Muscle layer of colon (tissue), 2 donors: ENCODE measurements around the gene SYNE2.
"Not testable (repeated sequence)": the region's sequence is repeated elsewhere in the genome, so short reads cannot be mapped to it uniquely, and the experiment has no call there.

ENCODE experiments used
- H3K27ac ChIP-seq: one replicate; pipeline ENCODE4 v1.7.0; 2013; ENCODE audit warnings: low read depth, mild to moderate bottlenecking, low read length, moderate library complexity
- H3K27me3 ChIP-seq, 2 donors: one replicate each; pipeline ENCODE4 v1.7.0; 2013; ENCODE audit warnings: low read length in 2 of 2, mild to moderate bottlenecking in 2 of 2; ENCODE audit not compliant: insufficient read depth in 2 of 2, control insufficient read depth in 1 of 2
- H3K36me3 ChIP-seq: one replicate; pipeline ENCODE4 v1.7.0; 2013; ENCODE audit warnings: mild to moderate bottlenecking, low read length; ENCODE audit not compliant: insufficient read depth
- H3K4me1 ChIP-seq: one replicate; pipeline ENCODE4 v1.7.0; 2013; ENCODE audit warnings: mild to moderate bottlenecking, low read length; ENCODE audit not compliant: insufficient read depth
- H3K4me3 ChIP-seq, 2 donors: one replicate each; pipeline ENCODE4 v1.7.0; 2013; ENCODE audit warnings: low read length in 2 of 2, low read depth in 1 of 2, mild to moderate bottlenecking in 1 of 2, moderate library complexity in 1 of 2
- H3K9ac ChIP-seq: one replicate; pipeline ENCODE4 v1.7.0; 2013; ENCODE audit warnings: low read length
- H3K9me3 ChIP-seq: one replicate; pipeline ENCODE4 v1.7.0; 2013; ENCODE audit warnings: mild to moderate bottlenecking, low read length
- donor health status: abdominal sarcoma.
- donor health status: Adenocarcinoma of cecum.

SYNE2 gene

DNA sequence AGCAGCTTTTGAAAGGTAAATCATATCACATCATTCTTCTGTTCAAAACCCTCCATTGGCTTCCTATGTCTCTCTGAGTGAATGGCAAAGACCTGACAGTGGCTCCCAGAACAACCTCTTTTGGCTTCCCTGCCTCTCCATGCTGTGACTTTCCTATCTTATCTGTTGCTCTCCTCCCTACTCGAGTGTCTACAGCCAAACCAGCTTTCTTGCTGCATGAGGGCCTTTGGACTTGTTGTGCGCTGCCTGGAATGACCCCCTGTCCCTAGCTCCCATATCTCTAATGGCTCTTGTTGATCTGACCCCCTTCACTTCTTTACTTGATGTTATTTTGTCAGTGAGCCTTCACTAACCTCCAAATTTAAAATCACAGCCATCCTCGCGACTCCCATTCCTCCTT lies 2.5 kb downstream of the SYNE2 start:
- H3K27me3 ChIP-seq = no peaks in the 10 kb centered on the region
- no peak overlapping the region for H3K9ac ChIP-seq
- H3K27ac ChIP-seq = no peak overlapping the region
- H3K4me1 ChIP-seq = peaks cover 6% of the 10 kb centered on the region
- no peaks in the 10 kb centered on the region for H3K9me3 ChIP-seq
- H3K36me3 ChIP-seq = no peaks in the 10 kb centered on the region
- no peak overlapping the region for H3K4me3 ChIP-seq

DNA sequence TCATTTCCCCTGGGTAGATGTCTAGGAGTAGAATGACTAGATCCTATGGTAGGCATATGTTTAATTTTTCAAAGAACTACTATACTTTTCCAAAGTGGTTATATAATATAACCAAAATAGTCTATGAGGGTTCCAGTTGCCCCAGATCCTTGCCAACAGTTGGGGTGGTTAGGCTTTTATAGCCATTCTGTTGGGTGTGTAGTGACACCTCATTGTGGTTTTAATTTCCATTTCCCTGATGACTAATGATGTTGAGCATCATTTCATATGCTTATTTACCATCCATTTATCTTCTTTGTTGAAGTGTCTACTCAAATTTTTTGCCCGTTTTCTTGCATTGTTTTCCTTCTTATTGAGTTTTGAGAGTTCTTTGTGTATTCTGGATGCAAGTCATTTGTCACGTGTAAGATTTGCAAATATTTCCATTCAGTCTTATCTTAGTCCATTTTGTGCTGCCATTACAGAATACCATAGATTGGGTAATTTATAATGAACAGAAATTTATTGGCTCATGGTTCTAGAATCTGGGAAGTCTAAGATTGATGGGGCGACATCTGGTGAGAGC lies 4.7 kb downstream of the SYNE2 start:
- H3K4me1 ChIP-seq = peaks cover 6% of the 10 kb centered on the region
- H3K27ac ChIP-seq = no peak overlapping the region
- H3K9ac ChIP-seq = no peak overlapping the region
- no peak overlapping the region for H3K4me3 ChIP-seq
- H3K27me3 ChIP-seq = no peaks in the 10 kb centered on the region
- no peaks in the 10 kb centered on the region for H3K9me3 ChIP-seq
- no peaks in the 10 kb centered on the region for H3K36me3 ChIP-seq

DNA sequence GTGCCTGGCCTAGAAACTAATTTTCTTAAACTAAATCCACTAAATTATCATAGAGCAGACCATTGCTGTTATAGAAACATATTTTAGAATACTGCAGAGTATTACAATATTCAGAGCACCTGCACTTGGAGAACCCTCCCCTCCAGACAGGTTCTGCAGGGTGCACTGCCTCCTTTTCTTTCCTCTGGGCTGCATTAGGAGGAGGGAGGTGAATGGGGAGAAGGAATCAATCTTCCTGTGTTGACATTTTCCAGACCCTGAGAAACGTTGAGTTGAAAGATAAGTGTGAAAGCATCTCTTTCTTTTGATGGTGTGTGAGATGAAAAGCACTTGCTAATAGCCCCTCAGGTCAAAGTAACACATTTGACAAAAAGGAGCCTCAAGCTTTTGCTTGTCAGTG lies 7.3 kb downstream of the SYNE2 start:
- Histone ChIP-seq H3K36me3 (no peaks in the 10 kb centered on the region), H3K4me1 (peaks cover 7% of the 10 kb centered on the region), H3K4me3 (no peak overlapping the region), H3K27ac (no peak overlapping the region), H3K9ac (no peak overlapping the region), H3K9me3 (no peaks in the 10 kb centered on the region), H3K27me3 (no peaks in the 10 kb centered on the region)

DNA sequence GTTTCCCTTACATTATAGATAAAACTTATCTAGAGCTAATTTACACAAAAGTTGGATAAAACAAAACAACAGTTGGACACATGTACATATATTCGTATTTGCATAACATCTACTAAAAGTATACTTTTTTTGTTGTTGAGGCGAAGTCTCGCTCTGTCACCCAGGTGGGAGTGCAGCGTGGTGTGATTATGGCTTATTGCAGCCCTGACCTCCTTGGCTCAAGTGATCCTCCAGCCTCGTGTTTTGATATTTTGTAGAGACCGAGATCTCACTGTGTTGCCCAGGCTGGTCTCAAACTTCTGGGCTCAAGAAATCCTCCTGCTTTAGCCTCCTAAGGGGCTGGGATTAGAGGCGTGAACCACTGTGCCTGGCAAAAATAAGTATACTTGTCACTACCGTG lies 9.4 kb downstream of the SYNE2 start:
- H3K4me1 ChIP-seq = peaks cover 7% of the 10 kb centered on the region
- H3K4me3 ChIP-seq = no peak overlapping the region
- no peak overlapping the region for H3K27ac ChIP-seq

DNA sequence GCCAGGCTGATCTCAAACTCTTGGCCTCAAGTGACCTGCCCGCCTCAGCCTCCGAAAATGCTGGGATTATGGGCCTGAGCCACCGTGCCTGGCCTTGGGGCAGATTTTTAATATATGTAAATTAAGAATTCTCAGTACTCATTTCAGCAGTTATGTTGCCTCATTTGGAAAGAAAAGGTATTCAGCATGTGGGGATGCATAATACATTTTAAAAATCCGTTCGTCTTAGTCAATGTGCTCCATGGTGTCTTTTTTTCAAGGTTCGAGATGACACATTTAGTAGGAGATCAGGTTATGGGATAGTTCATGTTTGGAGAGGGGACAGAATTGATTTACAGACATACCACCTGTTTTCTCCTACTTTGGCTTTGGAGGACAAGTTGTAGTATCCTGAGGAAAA lies 10.2 kb downstream of the SYNE2 start:
- H3K9me3 ChIP-seq = no peaks in the 10 kb centered on the region
- H3K4me1 ChIP-seq = peaks cover 7% of the 10 kb centered on the region
- H3K27ac ChIP-seq = no peak overlapping the region
- H3K27me3 ChIP-seq = no peaks in the 10 kb centered on the region
- no peak overlapping the region for H3K9ac ChIP-seq
- no peak overlapping the region for H3K4me3 ChIP-seq
- no peaks in the 10 kb centered on the region for H3K36me3 ChIP-seq

More for the DNA sequence above, 9.4 kb downstream of the SYNE2 start:
- Histone ChIP-seq H3K9me3 (no peaks in the 10 kb centered on the region), H3K36me3 (no peaks in the 10 kb centered on the region), H3K27me3 (no peaks in the 10 kb centered on the region), H3K9ac (no peak overlapping the region)

GRCh38 chr14:63864775-63865174 lies 12.0 kb downstream of the SYNE2 start:
- H3K4me3 ChIP-seq, H3K9me3 ChIP-seq, H3K27ac ChIP-seq, H3K27me3 ChIP-seq, H3K4me1 ChIP-seq, H3K36me3 ChIP-seq, H3K9ac ChIP-seq: not testable (repeated sequence)

GRCh38 chr14:63867933-63868921 lies 15.4 kb downstream of the SYNE2 start:
- Histone ChIP-seq H3K27ac (no peak overlapping the region), H3K4me3 (no peak overlapping the region), H3K27me3 (no peaks in the 10 kb centered on the region), H3K4me1 (peaks cover 7% of the 10 kb centered on the region), H3K9ac (no peak overlapping the region), H3K36me3 (no peaks in the 10 kb centered on the region), H3K9me3 (no peaks in the 10 kb centered on the region)

DNA sequence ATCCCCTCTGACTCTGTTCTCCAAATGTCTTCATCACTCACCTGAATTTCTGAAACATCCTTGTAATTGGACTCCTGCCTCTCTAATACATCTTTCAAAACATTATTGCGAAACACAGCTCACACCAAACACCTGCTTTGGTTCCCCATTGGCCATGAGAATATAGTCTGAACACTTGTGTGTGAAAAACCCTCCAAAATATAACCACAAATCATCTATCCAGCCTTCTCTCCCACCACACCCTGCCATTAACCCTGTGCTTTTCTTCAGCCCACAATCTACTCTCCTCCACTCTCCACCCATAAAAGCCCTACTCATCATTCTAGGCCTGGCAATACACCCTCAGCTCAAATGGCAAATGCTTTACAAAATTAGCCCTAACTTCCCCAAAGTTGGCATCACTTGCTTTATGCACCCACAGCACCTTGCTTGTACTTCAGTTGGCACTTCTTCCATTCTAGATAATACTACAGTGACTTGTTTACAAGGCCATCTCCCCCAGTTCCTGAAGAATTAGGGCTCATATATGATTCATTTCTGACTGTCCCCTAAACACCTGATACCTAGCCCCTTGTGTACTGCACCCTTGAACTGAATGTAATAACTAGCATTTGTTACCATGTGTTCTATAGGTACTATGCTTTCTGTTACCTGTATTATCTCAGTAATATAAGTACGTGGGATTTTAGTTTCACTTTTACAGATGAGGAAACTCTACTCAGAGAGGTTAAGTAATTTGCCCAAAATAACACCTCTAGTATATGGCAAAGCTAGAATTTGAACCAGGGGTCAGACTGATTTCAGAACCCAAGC lies 17.3 kb downstream of the SYNE2 start:
- not testable (repeated sequence) for H3K36me3 ChIP-seq, H3K27ac ChIP-seq, H3K4me1 ChIP-seq, H3K4me3 ChIP-seq, H3K27me3 ChIP-seq, H3K9ac ChIP-seq, H3K9me3 ChIP-seq

DNA sequence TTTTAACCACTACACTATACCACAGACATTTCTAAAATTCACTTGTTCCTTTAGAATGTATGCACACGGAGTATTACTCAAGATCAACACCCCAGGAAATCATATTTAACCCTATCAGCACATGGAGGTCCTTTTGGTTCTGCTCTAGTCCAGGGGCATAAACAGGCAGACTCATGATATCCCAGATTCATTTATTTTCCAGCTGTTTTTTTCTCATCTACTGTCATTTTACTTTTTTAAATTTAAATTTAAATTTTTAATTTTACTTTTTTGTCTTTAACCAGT lies 17.9 kb downstream of the SYNE2 start:
- H3K9me3 ChIP-seq, H3K27ac ChIP-seq, H3K9ac ChIP-seq, H3K27me3 ChIP-seq, H3K36me3 ChIP-seq, H3K4me3 ChIP-seq, H3K4me1 ChIP-seq: not testable (repeated sequence)

- no peak overlapping the region for H3K27ac ChIP-seq
Observed at GRCh38 chr14:63874223-63874622, 21.4 kb downstream of the SYNE2 start.

DNA sequence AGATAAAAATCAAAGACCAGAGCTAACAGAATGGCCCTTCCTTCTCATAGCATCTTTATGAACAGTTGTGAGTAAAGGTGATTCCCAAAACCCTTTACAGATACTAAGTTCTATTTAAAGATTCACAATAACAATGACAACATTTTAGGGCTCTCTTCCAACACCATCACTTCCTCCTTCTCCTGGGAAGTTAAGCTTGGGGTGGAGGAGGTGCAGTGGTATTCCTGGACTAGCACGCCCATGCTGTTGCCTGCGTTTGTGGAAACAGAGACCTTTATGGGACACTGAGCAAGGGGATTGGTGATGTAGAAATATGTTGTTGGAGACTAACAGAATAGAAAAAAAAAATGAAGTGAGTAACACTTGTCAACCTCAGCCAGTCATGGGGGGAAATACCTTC lies 22.5 kb downstream of the SYNE2 start:
- no peak overlapping the region for H3K27ac ChIP-seq
- H3K36me3 ChIP-seq = no peaks in the 10 kb centered on the region
- H3K4me1 ChIP-seq = peaks cover 16% of the 10 kb centered on the region
- no peaks in the 10 kb centered on the region for H3K27me3 ChIP-seq
- H3K9ac ChIP-seq = no peak overlapping the region
- no peak overlapping the region for H3K4me3 ChIP-seq
- H3K9me3 ChIP-seq = no peaks in the 10 kb centered on the region

More at GRCh38 chr14:63874223-63874622, 21.4 kb downstream of the SYNE2 start:
- H3K9ac ChIP-seq = no peak overlapping the region
- no peaks in the 10 kb centered on the region for H3K9me3 ChIP-seq
- H3K36me3 ChIP-seq = no peaks in the 10 kb centered on the region
- H3K27me3 ChIP-seq = no peaks in the 10 kb centered on the region
- H3K4me3 ChIP-seq = no peak overlapping the region
- peaks cover 16% of the 10 kb centered on the region for H3K4me1 ChIP-seq
